GM19351 (cell line): Measurements from ENCODE around the gene AKR1C2.
"Not testable (repeated sequence)": the region's sequence is repeated elsewhere in the genome, so short reads cannot be mapped to it uniquely, and the experiment has no call there.

Experiments used
- ATAC-seq: cut with Tn5 transposase; IDR thresholded peaks from one replicate; pipeline ENCODE4 v1.9.1; 2021; ENCODE audit warnings: mild to moderate bottlenecking, moderate library complexity; ENCODE audit not compliant: unreplicated experiment

AKR1C2 gene

GRCh38 chr10:4962308-4962707 lies 41.3 kb downstream of the AKR1C2 start:
- not testable (repeated sequence) for ATAC-seq

GRCh38 chr10:4961558-4961957 lies 42.1 kb downstream of the AKR1C2 start:
- not testable (repeated sequence) for ATAC-seq

GRCh38 chr10:4956955-4957645 lies 46.6 kb downstream of the AKR1C2 start:
- ATAC-seq, result not testable (repeated sequence)

- not testable (repeated sequence) for ATAC-seq
These were observed 47.6 kb downstream of the AKR1C2 start for GRCh38 chr10:4956088-4956487.

DNA sequence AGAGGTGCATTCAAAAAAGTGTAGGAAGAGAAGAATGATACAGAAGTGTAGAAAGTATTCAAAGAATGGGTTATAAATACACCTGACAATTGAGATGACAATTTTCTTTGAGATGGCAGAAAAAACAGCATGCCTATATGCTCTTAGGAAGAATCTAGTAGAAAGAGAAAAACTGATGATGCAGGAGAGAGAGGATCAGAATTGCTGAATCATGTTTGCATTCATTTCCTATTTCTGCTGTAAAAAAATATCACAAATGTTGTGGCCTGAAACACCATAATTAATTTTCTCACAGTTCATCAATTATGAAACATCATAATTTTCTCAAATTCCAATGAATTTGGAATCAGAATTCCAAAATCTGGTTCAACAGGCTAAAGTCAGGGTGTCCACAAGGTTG lies 50.3 kb downstream of the AKR1C2 start:
- no peak for ATAC-seq

DNA sequence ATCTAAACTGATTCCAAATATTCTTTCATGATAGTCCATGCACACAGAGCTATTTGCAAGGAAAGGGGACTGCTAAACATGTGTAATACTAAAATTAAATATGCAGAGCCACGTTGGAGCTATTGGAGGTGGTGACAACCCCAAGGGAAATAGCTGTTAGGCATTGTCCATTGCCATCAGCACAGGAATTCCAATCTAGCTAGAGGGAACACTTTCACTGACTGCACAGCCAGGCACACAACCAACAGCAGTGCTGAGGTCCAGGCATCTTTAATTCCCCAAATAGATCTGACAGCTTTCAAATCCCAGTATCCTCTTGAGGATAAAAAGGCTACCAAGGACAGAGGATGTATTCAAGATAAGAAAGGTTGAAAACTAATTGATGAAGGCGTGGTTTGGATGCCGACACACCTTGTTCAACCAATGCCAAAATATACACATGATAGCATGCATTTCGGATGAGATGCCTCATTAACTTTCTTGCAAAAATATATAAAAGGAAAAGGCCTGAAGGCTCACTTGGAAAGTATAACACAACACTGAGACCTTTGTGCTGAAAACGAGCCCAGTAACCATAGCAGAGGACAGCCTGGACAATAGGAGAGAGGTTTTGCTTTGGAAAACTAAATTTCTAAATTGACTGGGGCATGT lies 52.0 kb downstream of the AKR1C2 start:
- ATAC-seq, result not testable (repeated sequence)

DNA sequence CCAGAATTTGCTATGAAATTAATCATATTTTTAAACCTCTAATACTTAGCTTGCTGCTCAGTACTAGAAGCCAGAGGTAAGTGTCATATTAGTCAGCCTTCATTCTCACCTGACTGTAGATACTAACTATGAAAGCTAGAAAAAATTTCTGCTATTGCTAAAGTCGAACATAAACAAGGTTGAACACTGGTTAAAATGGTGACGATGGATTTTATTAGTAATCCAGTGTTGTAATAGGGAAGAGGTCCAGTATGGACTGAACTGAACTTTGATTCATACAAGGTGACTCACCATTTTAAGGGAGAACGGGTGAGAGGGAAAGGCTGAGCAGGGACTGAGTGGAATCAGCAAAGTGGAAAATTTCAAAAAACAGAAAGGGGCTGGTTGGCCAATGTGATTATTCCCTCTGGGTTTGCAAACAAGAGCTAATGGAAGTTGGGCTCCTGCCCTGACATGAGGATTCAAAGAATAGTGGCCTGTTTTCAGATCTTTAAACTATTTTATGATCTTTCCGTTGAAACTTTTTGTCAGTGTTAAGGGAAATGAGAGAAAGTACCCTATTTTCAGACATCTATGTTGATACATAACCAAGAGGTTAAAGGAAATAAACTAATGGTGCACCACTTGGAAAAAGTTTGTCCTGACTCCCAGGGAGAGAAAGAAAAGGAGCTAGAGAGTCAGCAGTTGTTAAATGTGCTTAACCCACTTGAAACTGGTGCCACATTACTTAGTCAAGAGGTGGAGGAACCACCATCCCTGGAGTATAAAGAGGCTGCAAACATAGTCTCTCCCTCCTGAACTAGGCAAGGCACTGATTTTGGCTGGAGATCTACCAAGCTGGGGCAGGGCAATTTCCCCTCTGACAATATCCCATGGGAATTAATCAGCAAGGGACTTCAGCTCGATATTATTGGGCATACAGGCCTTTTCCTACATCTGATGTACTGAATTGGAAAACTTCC lies 55.7 kb downstream of the AKR1C2 start:
- no peak for ATAC-seq

DNA sequence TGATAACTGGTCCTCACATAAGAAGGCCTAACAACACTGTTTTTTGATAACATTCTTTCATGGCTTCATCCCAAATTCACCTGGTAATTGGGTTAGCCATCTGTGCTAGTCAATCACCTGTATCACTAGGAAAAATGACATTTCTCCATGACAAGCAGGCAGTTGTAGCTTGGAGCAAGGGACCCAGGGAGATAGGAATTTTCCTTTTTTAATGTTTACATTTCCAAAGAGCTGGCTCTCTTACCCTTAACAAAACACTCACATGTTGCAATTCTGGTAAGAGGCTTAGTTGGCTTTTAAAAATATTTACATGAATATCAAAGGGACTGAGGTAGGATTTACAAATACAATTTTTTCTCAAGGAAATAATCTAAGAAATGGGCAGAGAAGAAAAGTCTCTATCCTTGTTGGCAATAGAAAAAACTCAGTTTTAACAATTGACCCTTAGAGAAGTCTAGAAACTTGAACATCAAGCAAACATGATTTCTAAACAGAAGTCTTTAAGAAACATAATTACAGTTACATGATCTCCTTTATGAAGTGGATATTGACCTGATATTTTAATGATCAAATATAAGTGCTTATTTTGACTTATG lies 56.5 kb downstream of the AKR1C2 start:
- no peak for ATAC-seq

DNA sequence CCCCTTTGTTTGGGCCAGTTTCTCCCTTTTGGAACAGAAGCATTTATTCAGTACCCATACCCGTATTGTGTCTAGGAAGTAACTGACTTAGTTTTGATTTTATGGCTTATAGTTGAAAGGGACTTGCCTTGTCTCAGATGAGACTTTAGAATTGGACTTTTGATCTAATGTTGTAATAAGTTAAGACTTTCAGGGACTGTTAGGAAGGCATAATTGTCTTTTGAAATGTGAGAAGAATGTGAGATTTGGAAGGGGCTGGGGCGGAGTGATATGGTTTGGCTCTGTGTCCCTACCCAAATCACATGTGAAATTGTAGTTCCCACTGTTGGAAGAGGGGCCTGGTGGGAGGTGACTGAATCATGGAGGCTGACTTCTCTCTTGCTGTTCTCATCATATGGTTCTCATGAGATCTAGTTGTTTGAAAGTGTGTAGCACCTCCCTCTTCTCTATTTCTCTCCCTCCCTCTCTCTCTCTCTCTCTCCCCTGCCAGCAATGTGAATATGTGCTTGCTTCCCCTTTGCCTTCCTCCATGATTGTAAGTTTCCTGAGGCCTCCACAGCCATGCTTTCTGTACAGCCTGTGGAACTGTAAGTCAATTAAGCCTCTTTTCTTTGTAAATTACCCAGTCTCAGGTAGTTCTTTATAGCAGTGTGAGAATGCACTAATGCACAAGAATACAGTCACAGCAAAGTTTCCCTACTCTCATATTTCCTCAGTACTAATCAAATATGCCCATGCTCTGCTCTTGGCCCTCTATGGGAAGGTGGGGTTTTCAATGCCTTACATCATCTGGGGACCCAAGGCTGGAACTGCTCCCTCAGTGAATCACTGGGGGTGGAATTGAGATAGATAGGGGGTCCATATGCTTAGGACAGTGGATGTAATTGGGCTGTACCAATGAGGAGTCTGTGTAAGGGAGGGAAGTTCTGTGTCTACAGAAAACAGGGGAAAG lies 57.6 kb downstream of the AKR1C2 start:
- no peak for ATAC-seq

DNA sequence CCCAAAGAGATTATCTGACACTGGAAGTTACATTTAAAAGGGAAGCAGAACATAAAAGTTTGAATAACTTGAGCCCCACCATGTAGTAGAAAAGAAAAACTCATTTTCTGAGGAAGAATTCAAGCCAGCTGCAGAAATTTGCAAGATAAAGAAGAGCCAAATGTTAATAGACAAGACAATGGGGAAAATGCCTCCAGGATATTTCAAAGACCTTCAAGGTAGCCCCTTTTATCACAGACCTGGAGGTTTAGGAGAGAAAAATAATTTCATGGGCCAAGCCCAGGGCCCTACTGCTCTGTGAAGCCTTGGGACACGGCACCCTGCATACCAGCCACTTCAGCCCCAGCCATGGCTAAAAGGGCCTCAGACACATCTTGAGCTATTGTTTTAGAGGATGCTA lies 58.8 kb downstream of the AKR1C2 start:
- no peak for ATAC-seq

DNA sequence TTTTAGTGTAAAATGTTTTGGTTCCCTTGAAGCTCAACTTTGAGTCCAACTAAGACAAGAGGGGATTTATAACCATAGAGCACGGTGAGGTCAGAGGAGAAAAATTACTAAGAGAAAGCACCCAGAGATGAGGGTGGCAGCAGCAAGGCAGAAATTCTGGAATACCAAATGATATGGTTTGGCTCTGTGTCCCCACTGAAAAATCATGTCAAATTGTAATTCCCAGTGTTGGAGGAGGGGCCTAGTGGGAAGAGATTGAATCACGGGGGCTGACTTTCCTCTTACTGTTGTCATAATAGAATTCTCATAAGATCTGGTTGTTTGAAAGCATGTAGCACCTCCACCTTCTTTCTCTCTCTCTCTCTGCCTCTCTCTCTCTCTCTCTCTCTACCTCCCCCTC lies 59.8 kb downstream of the AKR1C2 start:
- no peak for ATAC-seq

DNA sequence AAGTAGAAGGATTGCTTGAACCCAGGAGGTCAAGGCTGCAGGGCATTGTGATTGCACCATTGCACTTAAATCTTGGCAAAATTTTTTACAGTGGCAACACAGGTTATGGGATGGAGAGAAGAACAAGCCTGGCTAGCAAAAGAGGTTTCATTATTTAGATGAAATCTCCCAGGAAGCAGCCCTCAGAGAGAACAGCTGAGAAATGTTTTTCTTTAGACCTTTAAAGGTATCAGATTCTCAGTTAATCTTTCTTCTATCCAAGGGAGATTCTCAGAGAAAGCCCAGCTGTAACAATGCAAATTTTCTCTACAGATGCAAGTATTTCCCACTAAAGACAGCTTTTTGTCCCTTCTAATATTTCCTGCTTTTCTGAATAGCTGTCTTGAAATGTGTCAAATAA lies 60.2 kb downstream of the AKR1C2 start:
- not testable (repeated sequence) for ATAC-seq

DNA sequence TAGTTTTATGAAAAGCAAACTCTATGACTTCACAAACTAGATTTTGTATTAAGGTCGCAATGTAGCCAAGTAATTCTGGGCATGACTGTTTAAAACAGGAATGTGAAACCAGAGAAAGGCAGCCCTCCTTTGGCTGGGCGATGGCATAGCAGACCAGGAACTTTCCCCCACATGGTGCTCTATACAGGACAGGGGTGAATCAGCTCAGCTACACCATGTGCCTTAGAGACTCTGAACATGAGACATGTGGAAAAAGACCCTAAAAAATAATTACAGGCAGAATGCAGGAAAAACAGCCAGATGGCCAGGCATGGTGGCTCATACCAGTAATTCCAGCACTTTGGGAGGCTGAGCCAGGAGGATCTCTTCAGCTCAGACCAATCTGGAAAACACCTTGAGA lies 60.7 kb downstream of the AKR1C2 start:
- not testable (repeated sequence) for ATAC-seq

DNA sequence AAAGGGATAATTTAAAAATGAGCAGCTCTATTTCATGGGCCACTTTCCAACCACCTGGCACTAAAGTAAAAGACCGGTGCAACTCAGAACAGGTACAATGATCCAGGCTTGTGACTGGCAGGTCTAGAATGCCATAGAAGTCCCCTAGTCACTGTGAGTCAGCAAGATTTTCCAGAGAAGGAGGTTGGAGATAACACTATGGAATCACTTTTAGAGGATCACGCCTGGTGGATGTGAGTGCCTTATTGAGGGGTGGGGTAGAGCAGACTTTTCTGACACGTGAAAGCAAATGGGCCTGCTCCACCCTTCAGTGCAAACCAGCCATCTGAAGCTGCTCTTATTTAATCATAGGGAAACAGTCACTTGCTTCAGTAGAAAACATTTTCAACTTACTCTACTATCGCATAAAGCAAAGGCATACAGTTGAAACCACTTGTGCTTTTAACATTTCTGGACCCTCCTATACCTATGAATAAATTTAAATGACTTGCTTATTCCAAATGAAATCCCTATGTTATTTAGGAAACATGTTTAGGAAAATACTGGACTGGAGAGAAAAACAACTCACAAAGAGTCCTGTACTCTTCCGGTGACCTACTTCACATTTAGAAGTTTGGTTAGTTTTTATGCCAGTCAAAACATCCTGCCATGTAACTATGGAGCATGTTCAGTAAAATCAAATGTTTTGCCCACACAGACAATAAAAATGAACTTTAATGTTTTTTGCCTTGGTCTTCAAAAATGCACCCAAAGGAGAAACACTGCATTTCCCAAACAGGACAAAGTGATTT lies 61.9 kb downstream of the AKR1C2 start:
- no peak for ATAC-seq

- not testable (repeated sequence) for ATAC-seq
These were observed 62.7 kb downstream of the AKR1C2 start for GRCh38 chr10:4940909-4941308.

- ATAC-seq, result not testable (repeated sequence)
These were observed 63.6 kb downstream of the AKR1C2 start for GRCh38 chr10:4940073-4940428.

DNA sequence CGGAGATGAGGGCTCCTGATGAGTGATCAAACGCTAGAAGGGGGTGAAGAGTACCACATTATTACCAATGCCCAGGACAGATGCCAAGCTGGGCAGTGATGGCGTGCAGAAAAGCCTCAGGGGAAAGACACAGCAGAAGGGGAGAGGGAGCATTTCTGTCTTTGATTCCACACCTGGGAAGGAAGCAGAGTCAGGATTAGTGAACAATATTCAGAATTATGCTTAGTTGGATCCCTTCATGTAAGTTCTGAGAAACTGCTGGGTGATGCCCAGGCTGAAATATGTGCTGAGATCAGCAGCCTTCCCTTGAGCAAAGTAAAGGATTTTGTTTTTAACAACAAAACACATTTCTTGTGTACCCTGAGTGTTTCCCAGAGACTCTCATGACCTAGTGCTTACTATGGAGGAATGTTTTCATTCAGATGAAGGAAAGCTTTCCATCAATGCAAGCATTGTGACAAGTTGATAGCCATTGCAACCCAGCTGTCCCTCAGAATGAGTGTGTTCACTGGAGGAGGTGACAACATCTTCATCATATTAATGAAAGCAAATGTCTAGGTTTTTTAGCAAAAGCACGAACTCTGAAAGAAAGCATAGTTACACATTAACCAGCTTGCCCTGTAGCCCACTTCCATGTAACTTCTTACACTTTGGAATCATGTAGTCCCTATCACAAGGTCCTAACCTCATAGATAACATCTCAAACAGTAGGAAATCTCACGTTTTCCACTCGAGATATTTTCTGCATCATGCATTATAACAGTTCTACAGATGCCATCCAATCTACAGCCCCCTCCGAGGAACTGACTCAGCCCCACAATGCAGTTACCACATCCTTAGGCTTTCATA lies 64.2 kb downstream of the AKR1C2 start:
- ATAC-seq, result no peak
